ENCODE results near the gene MARVELD3. TPM values are rescaled to one million over a fixed set of nuclear protein-coding genes. Genes with fewer than 3 reads are reported as not detected.

The MARVELD3 gene
- total RNA-seq, 1 donor from 2014 or later = 16.6 TPM

GRCh38 chr16:71622088-71622487 lies 3.9 kb upstream of the MARVELD3 start:
- Histone ChIP-seq H3K4me3 (ENCODE audit: low read depth, low read length) (no peak overlapping the region), H3K27me3 (ENCODE audit: control insufficient read depth, insufficient read depth, low read length) (no peaks in the 10 kb centered on the region), H3K36me3 (ENCODE audit: control insufficient read depth, insufficient read depth, low read length) (no peaks in the 10 kb centered on the region)
- TF ChIP-seq, protein P1, sequence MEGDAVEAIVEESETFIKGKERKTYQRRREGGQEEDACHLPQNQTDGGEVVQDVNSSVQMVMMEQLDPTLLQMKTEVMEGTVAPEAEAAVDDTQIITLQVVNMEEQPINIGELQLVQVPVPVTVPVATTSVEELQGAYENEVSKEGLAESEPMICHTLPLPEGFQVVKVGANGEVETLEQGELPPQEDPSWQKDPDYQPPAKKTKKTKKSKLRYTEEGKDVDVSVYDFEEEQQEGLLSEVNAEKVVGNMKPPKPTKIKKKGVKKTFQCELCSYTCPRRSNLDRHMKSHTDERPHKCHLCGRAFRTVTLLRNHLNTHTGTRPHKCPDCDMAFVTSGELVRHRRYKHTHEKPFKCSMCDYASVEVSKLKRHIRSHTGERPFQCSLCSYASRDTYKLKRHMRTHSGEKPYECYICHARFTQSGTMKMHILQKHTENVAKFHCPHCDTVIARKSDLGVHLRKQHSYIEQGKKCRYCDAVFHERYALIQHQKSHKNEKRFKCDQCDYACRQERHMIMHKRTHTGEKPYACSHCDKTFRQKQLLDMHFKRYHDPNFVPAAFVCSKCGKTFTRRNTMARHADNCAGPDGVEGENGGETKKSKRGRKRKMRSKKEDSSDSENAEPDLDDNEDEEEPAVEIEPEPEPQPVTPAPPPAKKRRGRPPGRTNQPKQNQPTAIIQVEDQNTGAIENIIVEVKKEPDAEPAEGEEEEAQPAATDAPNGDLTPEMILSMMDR (IDR thresholded peaks at IDR 0.05; ENCODE audit: insufficient read depth, low read length, severe bottlenecking) = no peak
- FAIRE-seq (no peak), DNase-seq (ENCODE audit: low read depth) (no peak)

DNA sequence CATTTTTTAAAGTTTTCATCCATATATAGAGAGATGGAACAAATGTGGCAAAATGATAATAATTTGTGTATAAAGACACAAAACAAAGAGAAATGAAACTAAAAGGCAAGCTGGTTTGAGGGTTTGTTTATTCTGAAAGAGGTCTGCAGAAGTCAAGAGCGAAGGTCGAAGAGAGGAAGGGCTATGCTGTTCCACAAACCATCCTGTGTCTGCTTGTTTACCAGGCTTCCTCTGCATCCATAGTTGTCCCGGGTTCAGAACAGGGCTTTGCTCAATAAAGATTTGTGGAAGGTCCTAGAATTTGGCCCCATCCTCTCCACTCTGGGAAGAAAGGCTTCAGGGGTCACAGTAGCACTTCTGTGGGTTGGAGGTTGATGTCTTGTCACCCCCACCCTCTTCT lies 2.4 kb upstream of the MARVELD3 start:
- DNase-seq (ENCODE audit: low read depth) = no peak
- no peaks in the 10 kb centered on the region for H3K36me3 ChIP-seq (ENCODE audit: control insufficient read depth, insufficient read depth, low read length)
- H3K27me3 ChIP-seq (ENCODE audit: control insufficient read depth, insufficient read depth, low read length) = no peaks in the 10 kb centered on the region
- TF ChIP-seq, protein P1 (IDR thresholded peaks at IDR 0.05; ENCODE audit: insufficient read depth, low read length, severe bottlenecking) = no peak
- no peak for FAIRE-seq
- H3K4me3 ChIP-seq (ENCODE audit: low read depth, low read length) = no peak overlapping the region

DNA sequence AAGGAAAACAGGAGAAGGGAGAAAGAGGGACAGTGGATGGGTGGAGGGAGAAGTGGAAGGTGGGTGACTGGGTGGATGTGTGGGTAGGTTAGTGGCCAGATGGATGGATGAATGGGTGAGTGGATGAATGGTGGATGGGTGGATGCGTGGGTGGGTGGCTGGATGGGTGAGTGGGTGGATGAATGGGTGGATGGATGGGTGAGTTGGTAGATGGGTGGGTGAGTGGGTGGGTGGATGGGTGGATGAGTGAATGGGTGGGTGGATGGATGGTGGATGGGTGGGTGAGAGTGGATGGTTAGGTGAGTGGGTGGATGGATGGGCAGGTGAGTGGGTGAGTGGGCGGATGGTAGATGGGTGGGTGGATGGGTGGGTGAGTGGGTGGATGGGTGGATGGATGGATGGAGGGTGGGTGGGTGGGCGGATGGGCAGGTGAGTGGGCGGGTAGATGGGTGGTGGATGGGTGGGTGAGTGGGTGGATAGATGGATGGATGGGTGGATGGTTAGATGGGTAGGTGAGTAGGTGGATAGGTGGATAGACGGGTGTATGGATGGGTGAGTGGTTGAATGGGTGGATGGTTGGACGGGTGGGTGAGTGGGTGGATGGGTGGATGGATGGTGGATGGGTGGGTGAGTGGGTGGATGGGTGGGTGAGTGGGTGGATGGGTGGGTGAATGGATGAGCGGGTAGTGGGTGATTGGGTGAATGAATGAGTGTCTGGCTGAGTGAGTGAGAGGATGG lies 702 bp upstream of the MARVELD3 start:
- Histone ChIP-seq H3K27me3 (ENCODE audit: control insufficient read depth, insufficient read depth, low read length) (no peaks in the 10 kb centered on the region), H3K36me3 (ENCODE audit: control insufficient read depth, insufficient read depth, low read length) (peaks cover 7% of the 10 kb centered on the region), H3K4me3 (ENCODE audit: low read depth, low read length) (no peak overlapping the region)
- DNase-seq (ENCODE audit: low read depth) (no peak), FAIRE-seq (no peak)
- TF ChIP-seq, protein P1 (IDR thresholded peaks at IDR 0.05; ENCODE audit: insufficient read depth, low read length, severe bottlenecking) = no peak

GRCh38 chr16:71626858-71627213 lies 852 bp downstream of the MARVELD3 start:
- Histone ChIP-seq H3K4me3 (ENCODE audit: low read depth, low read length) (peak overlapping the region; percentile 90), H3K27me3 (ENCODE audit: control insufficient read depth, insufficient read depth, low read length) (no peaks in the 10 kb centered on the region), H3K36me3 (ENCODE audit: control insufficient read depth, insufficient read depth, low read length) (peaks cover 7% of the 10 kb centered on the region)
- TF ChIP-seq, protein P1 (IDR thresholded peaks at IDR 0.05; ENCODE audit: insufficient read depth, low read length, severe bottlenecking) = no peak
- DNase-seq (ENCODE audit: low read depth) (peak; percentile 20), FAIRE-seq (no peak)

DNA sequence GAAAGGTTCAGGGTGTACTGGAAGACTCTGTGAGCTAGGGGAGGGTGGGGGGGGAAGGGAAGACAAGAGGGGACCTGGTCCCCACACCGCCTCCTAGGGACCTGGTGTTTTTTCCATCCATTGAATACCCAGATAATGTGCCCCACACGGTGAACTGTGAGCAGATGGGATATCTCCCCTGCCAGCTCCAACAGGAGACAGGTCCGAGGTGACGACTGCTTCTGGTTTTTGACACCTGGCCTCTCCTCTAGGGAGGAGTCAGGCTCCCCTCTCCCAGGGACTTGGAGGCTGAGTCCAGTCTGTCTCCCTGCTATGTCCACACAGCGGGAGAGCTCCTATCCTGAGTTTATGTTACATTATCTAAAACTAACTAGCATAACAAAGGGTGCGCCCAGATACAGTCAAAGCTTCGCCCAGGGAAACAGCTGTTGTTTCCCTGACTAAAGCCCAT lies 1.8 kb downstream of the MARVELD3 start:
- DNase-seq (ENCODE audit: low read depth) (no peak), FAIRE-seq (no peak)
- no peak overlapping the region for H3K4me3 ChIP-seq (ENCODE audit: low read depth, low read length)
- H3K27me3 ChIP-seq (ENCODE audit: control insufficient read depth, insufficient read depth, low read length) = no peaks in the 10 kb centered on the region
- TF ChIP-seq, protein P1 (IDR thresholded peaks at IDR 0.05; ENCODE audit: insufficient read depth, low read length, severe bottlenecking) = no peak
- H3K36me3 ChIP-seq (ENCODE audit: control insufficient read depth, insufficient read depth, low read length) = peaks cover 7% of the 10 kb centered on the region

- H3K36me3 ChIP-seq (ENCODE audit: control insufficient read depth, insufficient read depth, low read length) = peaks cover 7% of the 10 kb centered on the region
- no peaks in the 10 kb centered on the region for H3K27me3 ChIP-seq (ENCODE audit: control insufficient read depth, insufficient read depth, low read length)
- TF ChIP-seq, protein P1 (IDR thresholded peaks at IDR 0.05; ENCODE audit: insufficient read depth, low read length, severe bottlenecking) = no peak
- no peak overlapping the region for H3K4me3 ChIP-seq (ENCODE audit: low read depth, low read length)
- FAIRE-seq = peak; percentile 92
- DNase-seq (ENCODE audit: low read depth) = peak; percentile 79
Measured at GRCh38 chr16:71628810-71629209, 2.8 kb downstream of the MARVELD3 start.
